Ascending aorta (tissue), 2 donors: ENCODE measurements around the gene GPR21. TPM values are rescaled to one million over a fixed set of nuclear protein-coding genes. Genes with fewer than 3 reads are reported as not detected.

ENCODE experiments used
- DNase-seq, 2 donors: peaks; one replicate each; pipeline ENCODE4 v3.0.0-alpha.2; 2019; ENCODE audit warnings: low spot score in 2 of 2
- H3K27ac ChIP-seq, 2 donors: fragments of 200-600 bp; sonication (generic); one replicate each; pipeline ENCODE4 v1.5.1; 2016 to 2017; ENCODE audit warnings: mild to moderate bottlenecking in 1 of 2
- H3K27me3 ChIP-seq: fragments of 200-600 bp; sonication (generic); one replicate; pipeline ENCODE4 v1.5.1; 2017
- H3K36me3 ChIP-seq, 2 donors: fragments of 200-600 bp; sonication (generic); one replicate each; pipeline ENCODE4 v1.5.1; 2016
- H3K4me1 ChIP-seq, 2 donors: fragments of 200-600 bp; sonication (generic); one replicate each; pipeline ENCODE4 v1.5.1; 2016 to 2017; ENCODE audit warnings: mild to moderate bottlenecking in 1 of 2
- H3K4me3 ChIP-seq, 2 donors: fragments of 200-600 bp; sonication (generic); one replicate each; pipeline ENCODE4 v1.5.1; 2016 to 2017; ENCODE audit warnings: mild to moderate bottlenecking in 1 of 2
- H3K9me3 ChIP-seq, 2 donors: fragments of 200-600 bp; sonication (generic); one replicate each; pipeline ENCODE4 v1.5.1; 2016
- CTCF ChIP-seq, 3 experiments: fragments of 200-600 bp in 2 of 3; fragments of 450-650 bp in 1 of 3; sonication (generic) in 2 of 3; IDR thresholded peaks; one replicate each; pipeline ENCODE4 v1.5.1; 2016 to 2019; ENCODE audit warnings: antibody characterized with exemption in 3 of 3, mild to moderate bottlenecking in 1 of 3, moderate library complexity in 1 of 3
- intact Hi-C: fragments of 100-400 bp; cut with DNase I; formaldehyde crosslinking; loops from one replicate; pipeline ENCODE4 v1.15.1; 2023
- total RNA-seq: library from RNA; depleted of rRNA; stranded (reverse); fragments of >200 nt; gene quantifications from one replicate; pipeline ENCODE4 v1.1.0, GENCODE V29; 2016

GPR21 gene
- 5.7 TPM for total RNA-seq

DNA sequence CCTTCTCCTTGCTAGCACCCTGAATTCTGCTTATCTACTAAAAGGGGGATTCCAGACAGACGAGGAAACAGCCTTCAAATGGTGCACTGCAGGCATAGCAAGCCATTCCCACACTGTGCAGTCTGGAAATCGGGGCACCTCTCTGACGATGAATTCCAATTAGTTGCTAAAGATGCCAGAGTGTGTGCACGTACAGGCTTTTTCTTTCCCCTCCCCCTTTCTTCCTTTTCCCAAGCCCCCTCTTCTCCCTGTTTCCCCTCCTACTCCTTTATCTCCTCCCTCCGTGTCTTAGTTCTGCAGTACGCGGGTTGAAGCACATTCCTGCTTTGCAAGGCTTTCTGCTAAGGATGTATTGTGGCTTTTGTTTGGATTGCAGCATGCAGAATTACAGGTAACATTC, at the start of gene GPR21:
TSS of gene GPR21 (plus strand) at position 316 of the 400 bp plus-strand sequence. CDS start 900 bp downstream, outside the sequence.
- Histone ChIP-seq H3K27me3 (no peaks in the 10 kb centered on the region), H3K27ac (peak within 1 kb of the TSS; percentile 82 to 86), H3K9me3 (no peaks in the 10 kb centered on the region), H3K36me3 (peaks cover 0 to 6% of the 10 kb centered on the region in 2 donors), H3K4me1 (peaks cover 0 to 32% of the 10 kb centered on the region in 2 donors), H3K4me3 (peak within 1 kb of the TSS; percentile 40 to 56)
- DNase-seq: no peak
- intact Hi-C loops: loop anchor here (5.0 kb wide), 1 partner anchor 36 kb away; no protein-coding TSS in a partner anchor
- TF ChIP-seq CTCF (IDR thresholded peaks at IDR 0.05): no peak

GRCh38 chr9:122986010-122986409, 47.5 kb upstream of the GPR21 start:
- DNase-seq: no peak
- Histone ChIP-seq H3K27me3 (no peaks in the 10 kb centered on the region), H3K9me3 (no peaks in the 10 kb centered on the region), H3K4me1 (no peaks in the 10 kb centered on the region), H3K4me3 (no peak overlapping the region), H3K36me3 (peaks cover 35 to 36% of the 10 kb centered on the region in 2 donors), H3K27ac (no peak overlapping the region)
- intact Hi-C loops: no loop called here
- TF ChIP-seq CTCF (IDR thresholded peaks at IDR 0.05): no peak

- H3K9me3 ChIP-seq: no peaks in the 10 kb centered on the region
- DNase-seq: no peak
- H3K27me3 ChIP-seq: no peaks in the 10 kb centered on the region
- no peak for TF ChIP-seq CTCF (IDR thresholded peaks at IDR 0.05)
- H3K4me1 ChIP-seq: no peaks in the 10 kb centered on the region
- no peak overlapping the region for H3K27ac ChIP-seq
- peaks cover 35 to 36% of the 10 kb centered on the region in 2 donors for H3K36me3 ChIP-seq
- H3K4me3 ChIP-seq: no peak overlapping the region
- intact Hi-C loops: no loop called here
Measured at GRCh38 chr9:122988141-122988540, 45.3 kb upstream of the GPR21 start.

DNA sequence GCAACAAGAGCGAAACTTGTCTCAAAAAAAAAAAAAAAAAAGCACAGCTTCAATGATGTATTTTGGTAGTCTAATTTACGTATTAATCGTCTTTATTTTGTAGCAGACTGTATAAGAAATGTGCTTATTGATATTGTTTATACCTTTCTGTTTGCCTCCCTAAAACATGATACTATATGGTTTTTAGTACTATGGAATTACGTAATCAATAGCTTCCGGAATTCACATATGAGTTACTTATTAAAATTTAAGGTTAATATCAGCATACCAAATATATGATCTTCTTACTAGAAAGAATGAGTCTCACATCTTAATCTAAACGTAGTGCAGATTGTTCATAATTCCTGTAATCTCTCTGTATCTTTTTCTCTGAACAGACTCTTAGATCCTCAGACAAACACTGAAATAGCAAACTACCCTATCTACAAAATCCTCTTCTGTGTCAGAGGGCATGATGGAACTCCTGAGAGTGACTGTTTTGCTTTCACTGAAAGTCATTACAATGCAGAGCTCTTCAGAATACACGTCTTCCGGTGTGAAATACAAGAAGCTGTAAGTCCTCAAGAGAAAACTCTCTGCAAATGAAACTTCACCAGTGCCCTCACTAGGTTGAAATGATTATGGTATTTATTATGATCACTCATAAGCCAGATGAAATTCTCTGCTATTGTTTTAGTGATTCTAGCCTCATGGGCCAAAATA, 44.4 kb upstream of the GPR21 start:
- Histone ChIP-seq H3K27ac (peak overlapping the region in 1 of 2 donors; percentile 4), H3K4me3 (no peak overlapping the region)

DNA sequence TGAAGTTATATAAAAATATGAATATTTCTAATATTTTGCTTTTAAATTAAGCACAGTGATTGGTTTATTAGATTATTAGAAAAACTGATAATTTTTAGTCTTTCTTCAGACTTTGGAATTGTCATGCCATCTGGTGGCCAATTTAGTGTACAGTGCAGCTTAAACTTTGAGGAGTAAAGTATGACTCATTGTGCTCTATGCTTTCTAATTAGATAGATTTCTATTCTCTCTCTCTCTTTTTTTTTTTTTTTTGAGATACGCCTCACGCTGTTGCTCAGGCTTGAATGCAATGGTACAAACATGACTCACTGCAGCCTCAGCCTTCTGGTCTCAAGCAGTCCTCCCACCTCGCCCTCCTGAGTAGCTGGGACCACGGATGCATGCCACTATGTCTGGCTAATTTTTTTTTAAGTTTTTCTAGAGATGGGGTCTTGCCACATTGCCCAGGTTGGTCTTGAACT, 42.1 kb upstream of the GPR21 start:
- H3K4me1 ChIP-seq: no peaks in the 10 kb centered on the region
- H3K36me3 ChIP-seq: peaks cover 20% of the 10 kb centered on the region in 2 donors
- TF ChIP-seq CTCF (IDR thresholded peaks at IDR 0.05): peak; percentile 53 to 70 (median 57)
- intact Hi-C loops: loop anchor here (1.0 to 2.0 kb wide), 3 partner anchors 51 to 86 kb away; partner anchors contain the start of genes RABGAP1, RC3H2 and ZBTB26
- no peaks in the 10 kb centered on the region for H3K9me3 ChIP-seq
- peak in 1 of 2 donors; percentile 68 for DNase-seq
- no peak overlapping the region for H3K4me3 ChIP-seq
- H3K27me3 ChIP-seq: no peaks in the 10 kb centered on the region
- H3K27ac ChIP-seq: peak overlapping the region in 1 of 2 donors; percentile 60

More for the DNA sequence above, 44.4 kb upstream of the GPR21 start:
- no peak for DNase-seq
- Histone ChIP-seq H3K9me3 (no peaks in the 10 kb centered on the region), H3K4me1 (no peaks in the 10 kb centered on the region), H3K27me3 (no peaks in the 10 kb centered on the region), H3K36me3 (peaks cover 35 to 36% of the 10 kb centered on the region in 2 donors)
- intact Hi-C loops: no loop called here
- TF ChIP-seq CTCF (IDR thresholded peaks at IDR 0.05): no peak
